ENCODE data around the gene FYB1. TPM values are rescaled to one million over a fixed set of nuclear protein-coding genes. Genes with fewer than 3 reads are reported as not detected.

The FYB1 gene
- total RNA-seq, 1 experiment from 2014 or later = 0.52 TPM

DNA sequence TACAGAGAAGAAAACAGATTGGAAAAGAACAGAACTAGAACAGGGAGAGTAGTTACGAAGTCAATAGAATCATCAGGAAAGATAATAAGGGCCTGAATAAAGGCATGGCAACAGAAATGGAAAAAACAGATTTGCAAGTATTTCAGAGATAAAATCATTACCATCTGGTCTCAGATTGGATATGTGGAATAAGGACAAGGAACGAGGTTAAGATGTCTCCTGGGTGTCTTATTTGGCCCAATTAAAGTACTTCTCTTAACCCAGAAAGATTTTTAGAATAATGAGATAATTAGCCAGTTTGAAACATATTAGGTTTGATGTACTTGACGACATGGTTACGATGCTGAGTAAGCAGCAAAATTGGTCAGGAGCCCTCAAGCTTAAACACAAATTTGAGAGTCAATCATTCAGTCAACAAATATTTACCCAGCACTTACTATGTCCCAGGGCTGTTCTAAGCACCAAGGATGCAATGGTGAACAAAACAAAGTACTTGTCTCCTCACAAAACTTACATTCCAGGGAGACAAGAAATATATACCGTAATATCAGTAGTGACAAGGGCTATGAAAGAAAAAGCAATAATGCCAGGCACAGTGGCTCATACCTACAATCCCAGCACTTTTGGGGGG, 163.5 kb downstream of the FYB1 start:
- H3K4me3 Mint-ChIP-seq = no peak overlapping the region
- ATAC-seq (no peak), DNase-seq (ENCODE audit: low spot score) (no peak)
- H3K9me3 Mint-ChIP-seq = no peaks in the 10 kb centered on the region
- peaks cover 30% of the 10 kb centered on the region for H3K4me1 Mint-ChIP-seq
- H3K27me3 Mint-ChIP-seq (ENCODE audit: low read depth) = no peaks in the 10 kb centered on the region
- ChIA-PET CTCF (no interaction called here), POLR2A (no interaction called here)
- no peaks in the 10 kb centered on the region for H3K36me3 Mint-ChIP-seq
- TF ChIP-seq CREM (CRISPR knock-in tag; IDR thresholded peaks at IDR 0.05) (no peak), IRF2 (CRISPR knock-in tag; IDR thresholded peaks at IDR 0.05; ENCODE audit: borderline replicate concordance, low read depth) (no peak)
- TF ChIP-seq, protein P1, sequence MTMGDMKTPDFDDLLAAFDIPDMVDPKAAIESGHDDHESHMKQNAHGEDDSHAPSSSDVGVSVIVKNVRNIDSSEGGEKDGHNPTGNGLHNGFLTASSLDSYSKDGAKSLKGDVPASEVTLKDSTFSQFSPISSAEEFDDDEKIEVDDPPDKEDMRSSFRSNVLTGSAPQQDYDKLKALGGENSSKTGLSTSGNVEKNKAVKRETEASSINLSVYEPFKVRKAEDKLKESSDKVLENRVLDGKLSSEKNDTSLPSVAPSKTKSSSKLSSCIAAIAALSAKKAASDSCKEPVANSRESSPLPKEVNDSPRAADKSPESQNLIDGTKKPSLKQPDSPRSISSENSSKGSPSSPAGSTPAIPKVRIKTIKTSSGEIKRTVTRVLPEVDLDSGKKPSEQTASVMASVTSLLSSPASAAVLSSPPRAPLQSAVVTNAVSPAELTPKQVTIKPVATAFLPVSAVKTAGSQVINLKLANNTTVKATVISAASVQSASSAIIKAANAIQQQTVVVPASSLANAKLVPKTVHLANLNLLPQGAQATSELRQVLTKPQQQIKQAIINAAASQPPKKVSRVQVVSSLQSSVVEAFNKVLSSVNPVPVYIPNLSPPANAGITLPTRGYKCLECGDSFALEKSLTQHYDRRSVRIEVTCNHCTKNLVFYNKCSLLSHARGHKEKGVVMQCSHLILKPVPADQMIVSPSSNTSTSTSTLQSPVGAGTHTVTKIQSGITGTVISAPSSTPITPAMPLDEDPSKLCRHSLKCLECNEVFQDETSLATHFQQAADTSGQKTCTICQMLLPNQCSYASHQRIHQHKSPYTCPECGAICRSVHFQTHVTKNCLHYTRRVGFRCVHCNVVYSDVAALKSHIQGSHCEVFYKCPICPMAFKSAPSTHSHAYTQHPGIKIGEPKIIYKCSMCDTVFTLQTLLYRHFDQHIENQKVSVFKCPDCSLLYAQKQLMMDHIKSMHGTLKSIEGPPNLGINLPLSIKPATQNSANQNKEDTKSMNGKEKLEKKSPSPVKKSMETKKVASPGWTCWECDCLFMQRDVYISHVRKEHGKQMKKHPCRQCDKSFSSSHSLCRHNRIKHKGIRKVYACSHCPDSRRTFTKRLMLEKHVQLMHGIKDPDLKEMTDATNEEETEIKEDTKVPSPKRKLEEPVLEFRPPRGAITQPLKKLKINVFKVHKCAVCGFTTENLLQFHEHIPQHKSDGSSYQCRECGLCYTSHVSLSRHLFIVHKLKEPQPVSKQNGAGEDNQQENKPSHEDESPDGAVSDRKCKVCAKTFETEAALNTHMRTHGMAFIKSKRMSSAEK (CRISPR knock-in tag; IDR thresholded peaks at IDR 0.05; ENCODE audit: borderline replicate concordance) = no peak
- peak overlapping the region; percentile 50 for H3K27ac Mint-ChIP-seq

Other genes with a start within 250 kb of the FYB1 start
- 20.7 to 23.0 TPM (median 22.4 TPM) in 3 replicates for gene RICTOR, start 145.2 kb downstream of the FYB1 start, total RNA-seq (2021)
- gene C9, start 144.9 kb upstream of the FYB1 start, total RNA-seq (2021) = 0.07 to 0.25 TPM (median 0.21 TPM) in 3 replicates
- 3.8 to 7.2 TPM (median 3.9 TPM) in 3 replicates for gene DAB2, start 205.4 kb upstream of the FYB1 start, total RNA-seq (2021)

Data from WTC11 (cell line).